Measurements from ENCODE around the gene TNFAIP3. TPM values are rescaled to one million over a fixed set of nuclear protein-coding genes. Genes with fewer than 3 reads are reported as not detected.

The TNFAIP3 gene
- total RNA-seq, 1 donor = 19.9 TPM

GRCh38 chr6:137869549-137870307 lies 2.7 kb downstream of the TNFAIP3 start:
- DNase-seq (ENCODE audit: low read depth) = no peak
- peak overlapping the region; percentile 96 for H3K4me3 ChIP-seq (ENCODE audit: low read depth, low read length)
- peak; percentile 18 for TF ChIP-seq CTCF (IDR thresholded peaks at IDR 0.05; ENCODE audit: insufficient read depth, low read length)

- TF ChIP-seq CTCF (IDR thresholded peaks at IDR 0.05; ENCODE audit: insufficient read depth, low read length) = no peak
Observed at GRCh38 chr6:137870308-137870644, 3.2 kb downstream of the TNFAIP3 start.

GRCh38 chr6:137870744-137871247 lies 3.7 kb downstream of the TNFAIP3 start:
- DNase-seq (ENCODE audit: low read depth) = peak; percentile 55
- H3K4me3 ChIP-seq (ENCODE audit: low read depth, low read length) = peak overlapping the region; percentile 96
- TF ChIP-seq CTCF (IDR thresholded peaks at IDR 0.05; ENCODE audit: insufficient read depth, low read length) = peak; percentile 44

More at GRCh38 chr6:137870308-137870644, 3.2 kb downstream of the TNFAIP3 start:
- no peak for DNase-seq (ENCODE audit: low read depth)
- peak overlapping the region; percentile 96 for H3K4me3 ChIP-seq (ENCODE audit: low read depth, low read length)

GRCh38 chr6:137871291-137871690 lies 4.2 kb downstream of the TNFAIP3 start:
- TF ChIP-seq CTCF (IDR thresholded peaks at IDR 0.05; ENCODE audit: insufficient read depth, low read length) = no peak
- peak overlapping the region; percentile 96 for H3K4me3 ChIP-seq (ENCODE audit: low read depth, low read length)
- no peak for DNase-seq (ENCODE audit: low read depth)

GRCh38 chr6:137871831-137872454 lies 4.9 kb downstream of the TNFAIP3 start:
- H3K4me3 ChIP-seq (ENCODE audit: low read depth, low read length) = peak overlapping the region; percentile 96
- no peak for DNase-seq (ENCODE audit: low read depth)
- no peak for TF ChIP-seq CTCF (IDR thresholded peaks at IDR 0.05; ENCODE audit: insufficient read depth, low read length)

- no peak for TF ChIP-seq CTCF (IDR thresholded peaks at IDR 0.05; ENCODE audit: insufficient read depth, low read length)
- no peak for DNase-seq (ENCODE audit: low read depth)
- peak overlapping the region; percentile 96 for H3K4me3 ChIP-seq (ENCODE audit: low read depth, low read length)
Observed at GRCh38 chr6:137872581-137873115, 5.6 kb downstream of the TNFAIP3 start.
